ENCODE data around the gene ANAPC4. TPM values are rescaled to one million over a fixed set of nuclear protein-coding genes. Genes with fewer than 3 reads are reported as not detected.

Gene ANAPC4
- total and polyA plus RNA-seq, 8 donors, result 9.0 to 39.9 (median 14.4) TPM

DNA sequence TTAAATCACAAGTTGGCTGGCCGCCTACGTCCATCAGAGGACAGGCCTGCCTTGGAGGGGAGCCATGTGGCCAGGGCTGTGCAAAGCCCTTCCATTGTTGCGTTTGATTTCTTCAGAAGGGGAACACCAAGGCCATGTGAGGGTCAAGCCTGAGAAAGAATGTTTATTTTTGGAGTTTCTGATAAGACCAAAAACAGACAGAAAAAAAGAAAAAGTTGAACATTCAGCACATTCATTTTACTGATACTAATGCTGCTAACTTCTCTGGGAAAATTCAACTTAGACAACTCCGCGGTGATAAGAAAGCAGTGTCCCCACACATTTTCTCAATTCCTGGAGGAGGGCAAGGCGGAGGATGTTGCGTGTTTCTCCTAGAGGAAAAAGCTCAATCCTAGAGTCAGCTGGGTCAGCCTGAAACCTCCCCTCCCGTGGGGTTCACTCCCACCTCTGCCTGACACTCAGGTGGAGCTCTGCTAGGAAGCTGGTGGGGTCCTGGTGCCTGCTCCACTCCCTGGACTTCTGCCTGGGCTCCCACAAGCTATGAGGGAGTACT is 63.5 kb downstream of the ANAPC4 start:
- Histone ChIP-seq H3K36me3 (no peaks in the 10 kb centered on the region), H3K4me3 (no peak overlapping the region), H3K4me1 (peaks cover 0 to 9% (median 0%) of the 10 kb centered on the region in 3 donors), H3K27me3 (no peaks in the 10 kb centered on the region), H3K27ac (peak overlapping the region in 3 of 4 donors; percentile 6 to 42 (median 21)), H3K9me3 (no peaks in the 10 kb centered on the region)
- DNase-seq, result peak in 5 of 6 donors; percentile 53 to 66 (median 62)
- intact Hi-C loops (cut with DNase I), result loop anchor here in 1 of 3 donors (10.0 kb wide), 1 partner anchor 324 kb away; no protein-coding TSS in a partner anchor
- TF ChIP-seq, protein P1, sequence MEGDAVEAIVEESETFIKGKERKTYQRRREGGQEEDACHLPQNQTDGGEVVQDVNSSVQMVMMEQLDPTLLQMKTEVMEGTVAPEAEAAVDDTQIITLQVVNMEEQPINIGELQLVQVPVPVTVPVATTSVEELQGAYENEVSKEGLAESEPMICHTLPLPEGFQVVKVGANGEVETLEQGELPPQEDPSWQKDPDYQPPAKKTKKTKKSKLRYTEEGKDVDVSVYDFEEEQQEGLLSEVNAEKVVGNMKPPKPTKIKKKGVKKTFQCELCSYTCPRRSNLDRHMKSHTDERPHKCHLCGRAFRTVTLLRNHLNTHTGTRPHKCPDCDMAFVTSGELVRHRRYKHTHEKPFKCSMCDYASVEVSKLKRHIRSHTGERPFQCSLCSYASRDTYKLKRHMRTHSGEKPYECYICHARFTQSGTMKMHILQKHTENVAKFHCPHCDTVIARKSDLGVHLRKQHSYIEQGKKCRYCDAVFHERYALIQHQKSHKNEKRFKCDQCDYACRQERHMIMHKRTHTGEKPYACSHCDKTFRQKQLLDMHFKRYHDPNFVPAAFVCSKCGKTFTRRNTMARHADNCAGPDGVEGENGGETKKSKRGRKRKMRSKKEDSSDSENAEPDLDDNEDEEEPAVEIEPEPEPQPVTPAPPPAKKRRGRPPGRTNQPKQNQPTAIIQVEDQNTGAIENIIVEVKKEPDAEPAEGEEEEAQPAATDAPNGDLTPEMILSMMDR (IDR thresholded peaks at IDR 0.05), result no peak
- WGBS, 2 donors, result 18 to 20% methylated on average over 8 of the region's 8 CpGs
- peak; percentile 70 to 80 (median 76) for ATAC-seq
- no peak for FAIRE-seq

DNA sequence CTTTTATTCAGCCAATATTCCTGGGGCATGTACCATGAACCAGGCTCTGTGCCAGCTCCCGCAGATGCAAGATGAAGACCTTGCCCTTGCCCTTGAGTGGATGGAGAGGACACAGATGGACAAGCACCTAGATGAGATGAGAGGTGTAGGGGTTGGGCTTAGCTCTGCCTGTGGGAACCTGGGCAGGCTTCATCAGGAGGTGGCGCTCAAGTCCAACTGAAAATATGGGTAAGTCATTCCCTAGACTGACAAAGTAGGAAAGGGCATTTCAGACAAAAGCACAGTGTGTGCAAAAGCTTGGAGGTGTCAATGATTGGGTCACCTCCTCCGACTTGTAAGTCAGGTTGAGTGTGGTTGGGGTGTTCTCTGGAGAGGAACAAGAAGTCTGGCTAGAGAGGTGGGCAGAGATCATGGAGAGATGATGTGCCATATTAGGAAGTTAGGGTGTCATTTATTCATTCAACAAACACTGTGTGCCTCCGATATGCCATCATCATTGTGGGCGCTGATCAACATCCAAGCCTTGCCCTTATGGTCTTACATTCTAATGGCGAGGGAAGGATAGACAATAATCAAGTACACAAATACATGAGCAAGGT is 64.6 kb downstream of the ANAPC4 start:
- ATAC-seq (peak; percentile 78 to 89 (median 84)), FAIRE-seq (no peak)
- intact Hi-C loops (cut with DNase I), result loop anchor here in 1 of 3 donors (10.0 kb wide), 1 partner anchor 323 kb away; no protein-coding TSS in a partner anchor

DNA sequence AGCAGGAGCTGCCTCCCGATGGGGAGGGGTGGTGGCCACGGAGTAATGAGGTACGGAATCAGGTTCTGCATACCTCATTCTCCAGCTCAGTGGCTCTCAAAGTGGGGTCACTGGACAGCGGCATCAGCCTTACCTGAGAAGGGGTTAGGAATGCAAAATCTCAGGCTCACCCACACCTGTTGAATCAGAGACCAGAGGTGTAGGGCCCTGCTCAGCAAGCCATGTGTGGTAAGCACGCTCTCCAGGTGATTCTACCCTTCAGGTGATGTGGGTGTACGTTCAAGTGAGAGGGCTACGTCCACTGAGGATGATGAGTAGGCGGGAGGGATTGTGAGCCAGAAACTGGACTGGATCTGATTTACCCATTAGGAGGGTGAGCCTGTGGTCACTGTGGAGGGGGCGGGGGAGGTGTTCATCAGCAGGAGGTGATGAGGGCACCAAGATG is 65.8 kb downstream of the ANAPC4 start:
- H3K27ac ChIP-seq, result no peak overlapping the region
- WGBS, 2 donors, result 72 to 77% methylated on average over 9 of the region's 9 CpGs
- DNase-seq, result no peak

More for the DNA sequence above, 64.6 kb downstream of the ANAPC4 start:
- WGBS, 2 donors, result 32 to 40% methylated on average over 6 of the region's 6 CpGs
- Histone ChIP-seq H3K27ac (no peak overlapping the region), H3K27me3 (no peaks in the 10 kb centered on the region), H3K4me1 (peaks cover 0 to 9% (median 0%) of the 10 kb centered on the region in 3 donors), H3K4me3 (no peak overlapping the region), H3K9me3 (no peaks in the 10 kb centered on the region), H3K36me3 (no peaks in the 10 kb centered on the region)
- peak in 5 of 6 donors; percentile 27 to 67 (median 45) for DNase-seq
- TF ChIP-seq, protein P1 (IDR thresholded peaks at IDR 0.05), result peak in 1 of 4 donors; percentile 38

DNA sequence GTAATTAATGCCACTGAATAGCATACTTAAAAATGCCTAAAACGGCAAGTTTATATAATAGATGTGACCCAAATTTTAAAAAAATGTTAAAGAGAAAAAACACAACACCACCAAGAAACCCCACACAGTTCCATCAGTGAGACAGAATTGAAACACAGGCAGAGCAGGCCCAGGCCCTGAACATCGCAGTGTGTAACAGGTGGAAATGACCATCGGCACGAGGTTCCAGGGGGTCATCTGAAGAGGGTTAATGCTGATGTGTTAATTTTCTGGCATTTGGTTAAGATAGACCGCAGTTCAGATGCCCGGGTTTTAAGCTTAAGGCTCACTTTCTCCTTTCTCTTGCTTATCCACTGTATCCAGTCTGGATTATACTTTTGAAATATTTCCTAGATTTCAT is 66.8 kb downstream of the ANAPC4 start:
- no peaks in the 10 kb centered on the region for H3K27me3 ChIP-seq
- FAIRE-seq (no peak), DNase-seq (no peak), ATAC-seq (no peak)
- TF ChIP-seq, protein P1 (IDR thresholded peaks at IDR 0.05), result no peak
- no peaks in the 10 kb centered on the region for H3K36me3 ChIP-seq
- peaks cover 0 to 9% (median 0%) of the 10 kb centered on the region in 3 donors for H3K4me1 ChIP-seq
- 89 to 90% methylated on average over 6 of the region's 6 CpGs for WGBS, 2 donors
- H3K9me3 ChIP-seq, result no peaks in the 10 kb centered on the region
- intact Hi-C loops (cut with DNase I), result loop anchor here in 1 of 3 donors (10.0 kb wide), 1 partner anchor 321 kb away; no protein-coding TSS in a partner anchor
- H3K27ac ChIP-seq, result no peak overlapping the region
- no peak overlapping the region for H3K4me3 ChIP-seq

More for the DNA sequence above, 65.8 kb downstream of the ANAPC4 start:
- Histone ChIP-seq H3K9me3 (no peaks in the 10 kb centered on the region), H3K36me3 (no peaks in the 10 kb centered on the region), H3K27me3 (no peaks in the 10 kb centered on the region), H3K4me1 (peaks cover 0 to 9% (median 0%) of the 10 kb centered on the region in 3 donors), H3K4me3 (no peak overlapping the region)
- FAIRE-seq (no peak), ATAC-seq (no peak)
- intact Hi-C loops (cut with DNase I), result loop anchor here in 1 of 3 donors (10.0 kb wide), 1 partner anchor 322 kb away; no protein-coding TSS in a partner anchor
- TF ChIP-seq, protein P1 (IDR thresholded peaks at IDR 0.05), result no peak

Measured in pancreas (tissue), 10 donors.